ENCODE measurements around the gene NUDT11.
A peak's percentile ranks its signal among the peaks of the same experiment; 100 is the strongest.

The NUDT11 gene

DNA sequence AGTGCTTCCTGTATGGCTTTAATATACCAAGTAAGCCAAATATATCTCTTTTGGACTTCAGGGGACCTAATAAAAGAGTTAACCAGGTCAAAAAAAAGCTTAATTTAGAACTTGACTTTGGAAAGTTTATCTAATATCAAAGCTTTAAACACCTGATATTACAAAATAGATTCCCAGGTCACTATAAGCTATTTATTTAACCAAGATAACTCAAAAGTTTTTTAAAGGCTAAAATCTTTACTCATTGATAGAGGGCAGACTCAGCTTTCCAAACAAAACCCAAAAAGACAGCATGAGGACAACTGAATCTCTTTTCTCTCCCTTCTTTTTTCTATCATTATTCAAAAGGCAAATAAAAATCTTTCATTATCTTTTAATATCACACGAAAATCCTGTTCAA is 19.5 kb downstream of the NUDT11 start:
- DNase-seq (ENCODE audit: low read depth): no peak
- TF ChIP-seq, protein P1, sequence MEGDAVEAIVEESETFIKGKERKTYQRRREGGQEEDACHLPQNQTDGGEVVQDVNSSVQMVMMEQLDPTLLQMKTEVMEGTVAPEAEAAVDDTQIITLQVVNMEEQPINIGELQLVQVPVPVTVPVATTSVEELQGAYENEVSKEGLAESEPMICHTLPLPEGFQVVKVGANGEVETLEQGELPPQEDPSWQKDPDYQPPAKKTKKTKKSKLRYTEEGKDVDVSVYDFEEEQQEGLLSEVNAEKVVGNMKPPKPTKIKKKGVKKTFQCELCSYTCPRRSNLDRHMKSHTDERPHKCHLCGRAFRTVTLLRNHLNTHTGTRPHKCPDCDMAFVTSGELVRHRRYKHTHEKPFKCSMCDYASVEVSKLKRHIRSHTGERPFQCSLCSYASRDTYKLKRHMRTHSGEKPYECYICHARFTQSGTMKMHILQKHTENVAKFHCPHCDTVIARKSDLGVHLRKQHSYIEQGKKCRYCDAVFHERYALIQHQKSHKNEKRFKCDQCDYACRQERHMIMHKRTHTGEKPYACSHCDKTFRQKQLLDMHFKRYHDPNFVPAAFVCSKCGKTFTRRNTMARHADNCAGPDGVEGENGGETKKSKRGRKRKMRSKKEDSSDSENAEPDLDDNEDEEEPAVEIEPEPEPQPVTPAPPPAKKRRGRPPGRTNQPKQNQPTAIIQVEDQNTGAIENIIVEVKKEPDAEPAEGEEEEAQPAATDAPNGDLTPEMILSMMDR (conservative IDR thresholded peaks at IDR 0.05; ENCODE audit: low read depth, low read length): no peak
- no peak overlapping the region for H3K4me3 ChIP-seq (ENCODE audit: low read length)

DNA sequence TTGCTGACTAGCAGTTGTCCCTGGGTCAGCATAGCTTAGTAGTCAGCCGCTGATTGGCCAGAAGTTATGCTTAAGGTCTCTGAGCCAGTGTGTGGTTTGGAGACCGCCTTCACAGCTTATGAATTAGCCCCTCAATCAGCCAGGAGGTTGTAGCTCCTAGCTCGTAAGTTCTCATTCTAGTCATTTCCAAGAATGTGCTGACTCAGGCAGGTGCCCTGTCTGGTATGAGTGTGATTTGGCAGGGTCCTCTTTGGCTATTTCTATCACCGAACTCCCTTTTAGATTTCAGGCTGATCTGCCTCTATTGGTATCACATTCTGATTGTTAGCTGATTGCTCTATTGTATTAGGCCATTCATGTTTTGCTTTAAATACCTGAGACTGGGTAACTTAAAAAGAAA is 33.1 kb downstream of the NUDT11 start:
- no peak overlapping the region for H3K4me3 ChIP-seq (ENCODE audit: low read length)
- no peak for DNase-seq (ENCODE audit: low read depth)
- TF ChIP-seq, protein P1 (conservative IDR thresholded peaks at IDR 0.05; ENCODE audit: low read depth, low read length): no peak

- TF ChIP-seq, protein P1 (conservative IDR thresholded peaks at IDR 0.05; ENCODE audit: low read depth, low read length): peak; percentile 82
- H3K4me3 ChIP-seq (ENCODE audit: low read length): no peak overlapping the region
- DNase-seq (ENCODE audit: low read depth): peak; percentile 2
Observed at GRCh38 chrX:51461053-51462044, 35.0 kb downstream of the NUDT11 start.

DNA sequence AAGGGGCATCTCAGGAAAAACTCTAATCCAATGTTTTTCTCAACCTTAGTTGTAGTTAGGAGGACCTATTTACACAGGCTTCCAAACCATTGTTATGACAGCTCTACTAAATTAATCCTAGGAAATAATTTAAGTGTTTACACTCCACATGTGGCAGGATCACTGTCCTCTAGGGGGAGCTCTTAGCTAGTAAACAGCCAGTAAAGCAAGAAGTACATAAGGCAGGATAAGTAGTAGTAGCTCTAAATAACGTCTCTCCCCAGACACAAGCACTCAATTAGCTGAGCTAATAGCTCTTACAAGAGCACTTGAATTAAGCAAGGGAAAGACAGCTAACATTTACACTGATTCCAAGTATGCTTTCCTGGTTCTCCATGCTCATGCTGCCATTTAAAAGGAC is 37.3 kb downstream of the NUDT11 start:
- TF ChIP-seq, protein P1 (conservative IDR thresholded peaks at IDR 0.05; ENCODE audit: low read depth, low read length): peak; percentile 53
- H3K4me3 ChIP-seq (ENCODE audit: low read length): no peak overlapping the region
- DNase-seq (ENCODE audit: low read depth): no peak

- TF ChIP-seq, protein P1 (conservative IDR thresholded peaks at IDR 0.05; ENCODE audit: low read depth, low read length): no peak
Observed at GRCh38 chrX:51456814-51457213, 39.6 kb downstream of the NUDT11 start.

DNA sequence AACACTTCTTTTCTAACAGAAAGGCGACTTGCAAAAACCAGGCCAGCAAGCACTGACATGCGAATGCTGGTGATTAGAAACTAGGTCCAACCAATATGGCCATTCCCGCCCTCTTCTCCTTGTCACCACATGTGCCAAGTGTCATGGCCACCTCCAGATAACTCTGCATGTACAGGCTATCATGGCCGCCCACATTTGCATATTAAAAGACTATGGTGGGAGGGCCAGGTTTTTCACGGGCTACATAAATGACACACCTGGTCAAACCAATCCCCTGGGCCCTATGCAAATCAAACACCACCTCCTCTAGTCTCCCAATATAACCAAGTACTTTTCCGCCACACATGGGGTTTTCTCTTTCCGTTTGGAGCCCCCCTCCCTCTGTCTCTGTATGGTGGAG is 40.1 kb downstream of the NUDT11 start:
- TF ChIP-seq, protein P1 (conservative IDR thresholded peaks at IDR 0.05; ENCODE audit: low read depth, low read length): no peak
- H3K4me3 ChIP-seq (ENCODE audit: low read length): no peak overlapping the region
- no peak for DNase-seq (ENCODE audit: low read depth)

More at GRCh38 chrX:51456814-51457213, 39.6 kb downstream of the NUDT11 start:
- no peak for DNase-seq (ENCODE audit: low read depth)
- H3K4me3 ChIP-seq (ENCODE audit: low read length): no peak overlapping the region

DNA sequence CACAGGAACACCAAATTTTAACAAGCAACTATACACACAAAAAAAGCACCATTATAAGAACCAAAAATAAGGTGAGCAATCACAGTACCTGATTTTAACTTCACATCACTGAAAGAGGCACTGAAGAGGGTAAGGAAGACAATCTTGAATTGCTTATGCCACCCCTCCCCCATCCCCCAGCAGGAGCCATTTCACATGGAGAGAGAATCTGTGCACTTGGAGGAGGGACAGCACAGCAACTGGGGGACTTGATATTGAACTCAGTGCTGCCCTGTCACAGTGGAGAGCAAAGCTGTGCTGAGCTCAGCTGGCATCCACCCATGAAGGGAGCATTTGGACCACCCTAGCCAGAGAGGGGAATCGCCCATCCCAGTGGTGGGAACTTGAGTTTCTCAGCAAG is 56.0 kb downstream of the NUDT11 start:
- TF ChIP-seq, protein P1 (conservative IDR thresholded peaks at IDR 0.05; ENCODE audit: low read depth, low read length): no peak
- H3K4me3 ChIP-seq (ENCODE audit: low read length): no peak overlapping the region
- DNase-seq (ENCODE audit: low read depth): no peak
